OCI-LY1 (cell line): Measurements from ENCODE around the gene TMEFF2.

ENCODE experiments used
- H2AFZ ChIP-seq: fragments of 200-600 bp; sonication (generic), shearing (Covaris generic); 2 replicates; pipeline ENCODE4 v1.6.0; 2014; ENCODE audit warnings: antibody characterized with exemption, mild to moderate bottlenecking, low read length
- H3F3A ChIP-seq: fragments of 200-600 bp; sonication (generic), shearing (Covaris generic); 2 replicates; pipeline ENCODE4 v1.6.0; 2014; ENCODE audit warnings: mild to moderate bottlenecking, antibody characterized with exemption, low read length, moderate library complexity; ENCODE audit not compliant: insufficient read depth
- H3K27ac ChIP-seq: fragments of 200-600 bp; sonication (generic); 2 replicates; pipeline ENCODE4 v1.5.1; 2014; ENCODE audit warnings: low read length, mixed run types, mild to moderate bottlenecking, low read depth; ENCODE audit not compliant: poor library complexity, severe bottlenecking
- H3K27me3 ChIP-seq: fragments of 200-600 bp; sonication (generic); 2 replicates; pipeline ENCODE4 v1.6.0; 2014; ENCODE audit warnings: antibody characterized with exemption, mild to moderate bottlenecking, low read length, moderate library complexity; ENCODE audit not compliant: insufficient read depth
- H3K36me3 ChIP-seq: fragments of 200-600 bp; sonication (generic); 2 replicates; pipeline ENCODE4 v1.6.1; 2014; ENCODE audit warnings: mild to moderate bottlenecking, antibody characterized with exemption, low read length, moderate library complexity, mixed read lengths; ENCODE audit not compliant: insufficient read depth
- H3K4me1 ChIP-seq: fragments of 200-600 bp; sonication (generic); 2 replicates; pipeline ENCODE4 v1.5.1; 2014; ENCODE audit warnings: mild to moderate bottlenecking, low read length, moderate library complexity; ENCODE audit not compliant: insufficient read depth, severe bottlenecking
- H3K4me2 ChIP-seq: fragments of 200-600 bp; sonication (generic), shearing (Covaris generic); 2 replicates; pipeline ENCODE4 v1.6.1; 2014; ENCODE audit warnings: low read length
- H3K4me3 ChIP-seq: fragments of 200-600 bp; sonication (generic); 2 replicates; pipeline ENCODE4 v1.5.1; 2014; ENCODE audit warnings: low read length, low read depth, mild to moderate bottlenecking, mixed read lengths; ENCODE audit not compliant: poor library complexity, severe bottlenecking
- H3K79me2 ChIP-seq: fragments of 200-600 bp; shearing (Covaris generic); 2 replicates; pipeline ENCODE4 v1.6.1; 2016; ENCODE audit warnings: mixed run types, low read length, mixed read lengths; ENCODE audit not compliant: insufficient read depth
- H3K9ac ChIP-seq: fragments of 200-600 bp; sonication (generic), shearing (Covaris generic); 2 replicates; pipeline ENCODE4 v1.6.1; 2014; ENCODE audit warnings: mild to moderate bottlenecking, low read length, mixed read lengths
- H3K9me2 ChIP-seq: fragments of 200-600 bp; sonication (generic), shearing (Covaris generic); 2 replicates; pipeline ENCODE4 v1.6.1; 2014; ENCODE audit warnings: low read depth, mild to moderate bottlenecking, low read length, mixed read lengths
- H3K9me3 ChIP-seq: fragments of 200-600 bp; shearing (Covaris generic); 2 replicates; pipeline ENCODE4 v1.6.1; 2014; ENCODE audit warnings: low read length, mixed read lengths
- H4K20me1 ChIP-seq: fragments of 200-600 bp; sonication (generic), shearing (Covaris generic); 2 replicates; pipeline ENCODE4 v1.6.0; 2016; ENCODE audit warnings: mild to moderate bottlenecking, low read length; ENCODE audit not compliant: insufficient read depth
- EZH2 ChIP-seq: fragments of 200-600 bp; sonication (generic), shearing (Covaris generic); IDR thresholded peaks from 2 replicates; pipeline ENCODE4 v1.8.0; 2017; ENCODE audit warnings: borderline replicate concordance, mixed run types, mild to moderate bottlenecking, antibody characterized with exemption, low read length, moderate library complexity, mixed read lengths
- TF ChIP-seq, protein P1 (sequence below): fragments of 200-600 bp; sonication (generic), shearing (Covaris generic); IDR thresholded peaks from 2 replicates; pipeline ENCODE4 v1.5.1; 2017; ENCODE audit warnings: mild to moderate bottlenecking, antibody characterized with exemption, low read length, moderate library complexity, mixed read lengths

TMEFF2 gene

DNA sequence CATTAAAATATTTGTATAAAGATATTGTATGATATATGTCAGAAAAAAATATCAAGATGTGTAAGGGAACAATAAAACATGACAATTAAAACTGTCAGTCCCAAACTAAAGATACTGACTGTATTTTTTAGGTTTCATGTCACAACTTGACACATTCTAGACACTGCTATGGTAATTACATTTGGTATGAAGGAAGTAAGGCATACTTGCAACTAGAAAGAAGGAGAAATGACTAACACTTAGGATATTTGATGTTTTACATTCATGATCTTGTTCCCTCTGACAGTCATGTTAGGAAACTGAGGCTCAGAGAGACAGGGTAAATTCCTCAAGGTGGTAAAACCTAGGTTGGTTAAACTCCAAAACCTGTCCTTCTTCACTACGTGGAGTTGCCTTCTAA is 68.3 kb downstream of the TMEFF2 start:
- H3K79me2 ChIP-seq = no peaks in the 10 kb centered on the region
- no peaks in the 10 kb centered on the region for H3K9me3 ChIP-seq
- H3K4me1 ChIP-seq = no peaks in the 10 kb centered on the region
- H4K20me1 ChIP-seq = no peaks in the 10 kb centered on the region
- no peaks in the 10 kb centered on the region for H3K27me3 ChIP-seq
- TF ChIP-seq EZH2 = no peak
- TF ChIP-seq, protein P1, sequence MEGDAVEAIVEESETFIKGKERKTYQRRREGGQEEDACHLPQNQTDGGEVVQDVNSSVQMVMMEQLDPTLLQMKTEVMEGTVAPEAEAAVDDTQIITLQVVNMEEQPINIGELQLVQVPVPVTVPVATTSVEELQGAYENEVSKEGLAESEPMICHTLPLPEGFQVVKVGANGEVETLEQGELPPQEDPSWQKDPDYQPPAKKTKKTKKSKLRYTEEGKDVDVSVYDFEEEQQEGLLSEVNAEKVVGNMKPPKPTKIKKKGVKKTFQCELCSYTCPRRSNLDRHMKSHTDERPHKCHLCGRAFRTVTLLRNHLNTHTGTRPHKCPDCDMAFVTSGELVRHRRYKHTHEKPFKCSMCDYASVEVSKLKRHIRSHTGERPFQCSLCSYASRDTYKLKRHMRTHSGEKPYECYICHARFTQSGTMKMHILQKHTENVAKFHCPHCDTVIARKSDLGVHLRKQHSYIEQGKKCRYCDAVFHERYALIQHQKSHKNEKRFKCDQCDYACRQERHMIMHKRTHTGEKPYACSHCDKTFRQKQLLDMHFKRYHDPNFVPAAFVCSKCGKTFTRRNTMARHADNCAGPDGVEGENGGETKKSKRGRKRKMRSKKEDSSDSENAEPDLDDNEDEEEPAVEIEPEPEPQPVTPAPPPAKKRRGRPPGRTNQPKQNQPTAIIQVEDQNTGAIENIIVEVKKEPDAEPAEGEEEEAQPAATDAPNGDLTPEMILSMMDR = no peak
- no peak overlapping the region for H3K27ac ChIP-seq
- no peak overlapping the region for H3K4me2 ChIP-seq
- no peaks in the 10 kb centered on the region for H3F3A ChIP-seq
- H3K36me3 ChIP-seq = no peaks in the 10 kb centered on the region
- H2AFZ ChIP-seq = no peak overlapping the region
- no peaks in the 10 kb centered on the region for H3K9me2 ChIP-seq
- no peak overlapping the region for H3K9ac ChIP-seq
- H3K4me3 ChIP-seq = no peak overlapping the region

GRCh38 chr2:192124571-192124970 is 70.2 kb downstream of the TMEFF2 start:
- H3K9ac ChIP-seq = no peak overlapping the region
- H4K20me1 ChIP-seq = no peaks in the 10 kb centered on the region
- H3F3A ChIP-seq = no peaks in the 10 kb centered on the region
- no peaks in the 10 kb centered on the region for H3K27me3 ChIP-seq
- H3K79me2 ChIP-seq = no peaks in the 10 kb centered on the region
- TF ChIP-seq EZH2 = no peak
- TF ChIP-seq, protein P1 = no peak
- no peaks in the 10 kb centered on the region for H3K4me1 ChIP-seq
- H3K9me3 ChIP-seq = no peaks in the 10 kb centered on the region
- no peak overlapping the region for H3K27ac ChIP-seq
- H3K4me3 ChIP-seq = no peak overlapping the region
- no peaks in the 10 kb centered on the region for H3K9me2 ChIP-seq
- no peak overlapping the region for H3K4me2 ChIP-seq
- H2AFZ ChIP-seq = no peak overlapping the region
- H3K36me3 ChIP-seq = no peaks in the 10 kb centered on the region

- Histone ChIP-seq H2AFZ (no peak overlapping the region), H3K4me3 (no peak overlapping the region), H3F3A (no peaks in the 10 kb centered on the region), H3K36me3 (no peaks in the 10 kb centered on the region), H3K27ac (no peak overlapping the region), H3K4me1 (no peaks in the 10 kb centered on the region), H3K9ac (no peak overlapping the region), H3K9me2 (no peaks in the 10 kb centered on the region), H3K27me3 (no peaks in the 10 kb centered on the region), H4K20me1 (no peaks in the 10 kb centered on the region), H3K4me2 (no peak overlapping the region), H3K9me3 (no peaks in the 10 kb centered on the region), H3K79me2 (no peaks in the 10 kb centered on the region)
- TF ChIP-seq, protein P1 = no peak
- TF ChIP-seq EZH2 = no peak
Observed at GRCh38 chr2:192123847-192124246, 70.9 kb downstream of the TMEFF2 start.
